HG03045 (cell line): ENCODE measurements around the gene SFMBT2.

Experiments used
- ATAC-seq: cut with Tn5 transposase; IDR thresholded peaks from one replicate; pipeline ENCODE4 v1.9.1; 2021; ENCODE audit warnings: mild to moderate bottlenecking, moderate library complexity; ENCODE audit not compliant: unreplicated experiment

Gene SFMBT2

GRCh38 chr10:7275761-7276440 lies 134.9 kb downstream of the SFMBT2 start:
- no peak for ATAC-seq

- no peak for ATAC-seq
Measured at GRCh38 chr10:7274293-7274692, 136.5 kb downstream of the SFMBT2 start.

GRCh38 chr10:7272008-7272407 lies 138.8 kb downstream of the SFMBT2 start:
- no peak for ATAC-seq

- no peak for ATAC-seq
Measured at GRCh38 chr10:7269988-7270387, 140.8 kb downstream of the SFMBT2 start.

- ATAC-seq, result no peak
Measured at GRCh38 chr10:7267142-7267541, 143.7 kb downstream of the SFMBT2 start.

GRCh38 chr10:7265396-7266123 lies 145.3 kb downstream of the SFMBT2 start:
- ATAC-seq, result no peak

GRCh38 chr10:7264313-7264756 lies 146.5 kb downstream of the SFMBT2 start:
- no peak for ATAC-seq

- no peak for ATAC-seq
Measured at GRCh38 chr10:7263616-7264015, 147.2 kb downstream of the SFMBT2 start.

GRCh38 chr10:7261351-7261750 lies 149.5 kb downstream of the SFMBT2 start:
- no peak for ATAC-seq

- no peak for ATAC-seq
Measured at GRCh38 chr10:7260912-7261311, 149.9 kb downstream of the SFMBT2 start.

GRCh38 chr10:7260412-7260900 lies 150.4 kb downstream of the SFMBT2 start:
- ATAC-seq, result peak; percentile 70

- no peak for ATAC-seq
Measured at GRCh38 chr10:7258948-7259523, 151.8 kb downstream of the SFMBT2 start.

- ATAC-seq, result no peak
Measured at GRCh38 chr10:7255517-7255916, 155.3 kb downstream of the SFMBT2 start.

- no peak for ATAC-seq
Measured at GRCh38 chr10:7251696-7252465, 159.0 kb downstream of the SFMBT2 start.

- no peak for ATAC-seq
Measured at GRCh38 chr10:7250236-7250635, 160.6 kb downstream of the SFMBT2 start.

GRCh38 chr10:7248585-7249164 lies 162.2 kb downstream of the SFMBT2 start:
- no peak for ATAC-seq

GRCh38 chr10:7248148-7248547 lies 162.7 kb downstream of the SFMBT2 start:
- ATAC-seq, result no peak

- ATAC-seq, result no peak
Measured at GRCh38 chr10:7245505-7245904, 165.3 kb downstream of the SFMBT2 start.

GRCh38 chr10:7243873-7244272 lies 167.0 kb downstream of the SFMBT2 start:
- no peak for ATAC-seq

GRCh38 chr10:7243139-7243538 lies 167.7 kb downstream of the SFMBT2 start:
- ATAC-seq, result no peak
